ENCODE measurements around the gene COQ4.

Gene COQ4

GRCh38 chr9:128342971-128343680, 20.5 kb downstream of the COQ4 start:
- DNase-seq = no peak

- no peak for DNase-seq
These were observed 21.2 kb downstream of the COQ4 start for GRCh38 chr9:128343855-128344254.

- DNase-seq = no peak
These were observed 22.4 kb downstream of the COQ4 start for GRCh38 chr9:128344931-128345605.

- no peak for DNase-seq
These were observed 26.5 kb downstream of the COQ4 start for GRCh38 chr9:128349125-128349524.

DNA sequence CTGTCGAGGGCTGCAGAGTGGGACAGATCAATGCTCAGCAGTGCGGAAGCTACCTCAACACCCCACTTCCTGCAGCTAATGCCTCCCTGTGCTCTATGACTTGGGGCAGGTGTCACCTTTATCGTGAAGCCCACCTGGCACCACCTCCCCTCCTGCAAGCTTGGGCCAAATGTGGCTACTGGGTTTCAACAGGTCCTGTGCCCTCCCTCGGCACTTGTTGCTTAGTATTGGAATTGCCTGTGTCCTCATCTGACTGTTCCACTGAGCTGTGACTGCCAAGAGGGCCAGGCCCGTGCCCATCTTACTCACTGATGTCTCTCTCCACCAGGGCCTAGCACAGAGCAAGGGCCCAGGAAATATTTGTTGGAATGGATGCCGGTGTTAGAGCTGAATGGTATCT, 27.1 kb downstream of the COQ4 start:
- DNase-seq = no peak

GRCh38 chr9:128355451-128355850, 32.8 kb downstream of the COQ4 start:
- no peak for DNase-seq

GRCh38 chr9:128358090-128358489, 35.5 kb downstream of the COQ4 start:
- DNase-seq = no peak

DNA sequence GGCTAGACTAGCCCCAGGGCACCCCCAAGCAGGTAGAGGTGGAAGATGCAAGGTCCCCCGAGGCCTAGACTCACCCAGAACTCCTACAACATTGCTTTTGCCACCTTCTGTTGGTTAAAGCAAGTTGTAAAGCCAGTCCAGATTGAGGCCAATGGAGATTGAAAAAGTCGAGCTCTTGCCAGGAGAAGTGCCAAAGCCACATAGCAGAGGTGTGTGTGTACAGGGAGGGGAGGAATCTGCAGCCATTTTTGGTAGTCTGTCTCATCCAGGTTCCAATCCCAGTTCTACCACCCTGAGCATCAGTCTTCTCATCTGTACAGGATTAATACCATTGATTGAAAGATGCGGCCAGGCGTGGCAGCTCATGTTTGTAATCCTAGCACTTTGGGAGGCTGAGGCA, 36.2 kb downstream of the COQ4 start:
- no peak for DNase-seq

DNA sequence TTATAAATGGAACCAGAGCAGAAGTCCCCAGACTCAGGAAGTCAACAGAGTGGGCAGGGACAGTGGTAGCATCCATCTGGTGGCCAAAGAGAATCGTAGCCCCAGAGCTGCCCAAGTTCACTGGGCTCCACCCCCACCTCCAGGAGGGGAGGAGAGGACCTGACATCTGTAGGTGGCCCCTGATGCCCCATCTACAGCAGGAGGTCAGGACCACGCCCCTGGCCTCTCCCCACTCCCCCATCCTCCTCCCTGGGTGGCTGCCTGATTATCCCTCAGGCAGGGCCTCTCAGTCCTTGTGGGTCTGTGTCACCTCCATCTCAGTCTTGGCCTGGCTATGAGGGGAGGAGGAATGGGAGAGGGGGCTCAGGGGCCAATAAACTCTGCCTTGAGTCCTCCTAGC, 38.2 kb downstream of the COQ4 start:
- no peak for DNase-seq

- DNase-seq = no peak
These were observed 38.8 kb downstream of the COQ4 start for GRCh38 chr9:128361296-128361985.

DNA sequence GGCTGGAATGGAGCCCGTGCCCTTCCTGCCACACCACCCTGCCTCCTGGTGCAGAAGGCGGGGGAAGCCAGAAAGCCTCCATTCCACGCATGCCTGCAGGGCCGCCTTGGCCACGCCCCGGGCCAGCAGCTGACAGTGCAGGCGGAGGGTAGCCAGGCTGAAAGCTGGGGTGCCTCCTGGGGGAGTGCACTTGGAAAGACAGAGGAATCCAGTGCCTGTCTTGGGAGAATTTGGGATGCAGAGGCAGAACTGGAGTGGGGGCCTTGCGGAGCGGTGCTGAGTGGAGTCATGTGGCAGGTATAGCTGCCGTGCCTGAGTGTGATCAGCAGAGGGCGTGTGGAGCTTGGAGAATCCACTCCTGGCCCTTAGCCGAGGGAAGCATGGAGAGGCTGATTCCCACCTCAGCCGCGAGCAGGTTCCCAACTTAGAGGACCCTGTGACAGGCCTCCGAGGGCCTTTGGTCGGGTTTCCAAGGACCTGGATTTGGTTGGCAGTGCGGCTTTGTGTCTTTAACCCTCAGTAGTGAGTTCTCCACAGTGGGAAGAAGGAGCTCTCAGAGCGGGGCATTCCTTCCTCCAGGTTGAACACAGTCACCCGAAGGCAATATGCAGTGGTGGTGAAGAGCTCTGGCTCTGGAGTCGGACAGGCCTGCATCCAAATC, 39.5 kb downstream of the COQ4 start:
- DNase-seq = peak; percentile 59

DNA sequence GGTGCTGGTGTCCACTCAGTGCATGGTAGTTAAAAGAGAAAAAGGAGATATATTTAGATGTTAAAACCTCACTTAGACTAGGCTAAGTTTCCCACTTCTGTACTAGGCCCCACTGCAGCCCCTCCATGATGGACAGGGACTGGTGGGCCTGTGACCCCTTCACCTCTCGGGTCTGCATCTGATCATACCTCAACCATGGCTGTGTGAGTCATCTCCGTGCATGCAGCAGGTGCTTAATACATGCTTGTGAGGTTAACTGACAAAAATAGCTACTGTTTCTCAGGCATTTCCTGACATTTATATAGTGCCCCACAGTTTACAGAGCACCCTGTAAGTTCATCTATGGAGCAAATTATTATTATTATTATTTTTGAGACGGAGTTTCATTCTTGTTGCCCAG, 40.1 kb downstream of the COQ4 start:
- DNase-seq = no peak

- no peak for DNase-seq
These were observed 42.9 kb downstream of the COQ4 start for GRCh38 chr9:128365525-128365924.

GRCh38 chr9:128369024-128369706, 46.5 kb downstream of the COQ4 start:
- DNase-seq = no peak

DNA sequence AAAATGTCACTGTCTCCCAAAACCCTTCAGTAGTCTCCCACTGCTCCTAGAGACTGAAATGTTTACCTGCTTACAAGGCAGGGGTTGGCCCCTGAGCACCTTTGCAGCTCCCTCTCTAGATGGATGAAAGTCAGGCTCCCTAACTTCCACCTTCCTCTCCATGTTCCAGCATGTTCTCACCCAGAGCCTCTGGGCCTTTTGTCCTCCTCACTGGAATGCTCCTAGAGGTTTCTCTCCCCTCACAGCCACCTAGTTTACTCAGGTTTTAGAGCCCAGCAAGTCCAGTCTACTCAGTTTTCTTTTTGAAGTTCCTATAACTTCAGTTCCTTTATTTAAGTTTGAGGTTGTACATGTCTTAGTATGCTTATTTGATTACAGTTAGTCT, 47.7 kb downstream of the COQ4 start:
- no peak for DNase-seq

DNA sequence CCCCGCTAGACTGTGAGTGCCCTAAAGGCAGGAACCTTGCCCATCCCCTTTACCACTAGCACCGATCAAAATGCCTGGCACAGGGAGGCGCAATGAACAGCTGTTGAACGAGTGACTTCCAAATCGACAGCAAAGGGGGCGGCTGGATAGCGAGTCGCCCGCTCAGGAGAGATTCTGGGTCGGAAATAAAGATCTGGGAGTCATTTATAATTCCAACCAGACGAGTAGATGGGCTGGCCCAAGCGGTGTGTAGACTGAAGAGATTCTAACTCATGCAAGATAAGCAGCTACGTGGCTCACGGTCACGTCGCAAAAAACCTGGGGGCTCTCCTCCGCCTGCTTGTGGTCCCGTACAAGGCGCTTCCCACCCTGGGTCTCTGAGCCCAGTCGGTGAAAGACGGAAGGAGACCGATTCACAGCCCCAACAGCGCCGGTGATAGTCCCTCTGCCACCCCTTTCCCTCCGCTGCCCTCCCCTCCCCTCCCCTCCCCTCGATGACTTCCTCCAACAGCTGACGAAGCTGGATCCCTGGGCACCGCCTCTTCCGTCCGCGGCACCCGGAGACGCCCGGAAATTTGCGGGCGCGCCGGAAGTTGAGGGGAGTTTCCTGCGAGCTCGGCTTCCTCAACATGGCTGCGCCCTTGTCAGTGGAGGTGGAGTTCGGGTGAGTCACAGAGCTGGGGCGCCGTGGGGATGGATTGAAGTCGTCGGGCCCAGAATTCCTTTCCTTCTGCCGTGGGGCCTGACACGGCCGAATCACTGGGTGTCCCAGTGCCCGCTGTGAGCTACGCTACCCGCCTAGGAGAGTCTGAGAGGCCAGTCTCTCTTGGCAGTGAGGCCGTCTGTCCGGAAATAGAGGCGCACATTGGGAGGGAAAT, 48.4 kb downstream of the COQ4 start, which contains the start of gene URM1:
URM1 (plus strand) TSS at position 623 of the 878 bp plus-strand sequence; CDS start at position 630, 7 bp downstream.
- DNase-seq = peak; percentile 93

GRCh38 chr9:128371630-128372117, 49.0 kb downstream of the COQ4 start:
- no peak for DNase-seq

GRCh38 chr9:128372188-128372641, 49.6 kb downstream of the COQ4 start:
- DNase-seq = no peak

DNA sequence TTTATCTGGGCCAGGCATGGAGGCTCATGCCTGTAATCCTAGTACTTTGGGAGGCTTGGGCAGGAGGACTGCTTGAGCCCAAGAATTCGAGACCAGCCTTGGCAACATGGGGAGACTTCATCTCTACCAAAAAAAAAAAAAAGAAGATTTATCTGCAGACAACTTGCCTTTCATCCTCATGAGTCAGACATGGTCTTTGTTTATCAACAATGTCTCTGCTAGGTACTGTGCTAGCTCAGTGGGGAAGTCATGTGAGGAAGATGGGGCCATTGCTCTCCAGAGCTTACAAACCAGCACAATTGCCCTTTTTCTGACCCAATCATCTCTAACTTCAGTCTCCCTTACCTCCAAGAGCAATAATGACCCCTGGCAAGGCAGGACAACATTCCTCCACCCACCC, 50.1 kb downstream of the COQ4 start:
- no peak for DNase-seq

GRCh38 chr9:128374221-128374675, 51.6 kb downstream of the COQ4 start:
- DNase-seq = no peak

GRCh38 chr9:128375865-128376264, 53.2 kb downstream of the COQ4 start:
- no peak for DNase-seq

Measured in stimulated activated CD4-positive, alpha-beta T cell treated with anti-CD3 and anti-CD28 coated beads, Interleukin-12 subunit alpha, Interleukin-12 subunit beta, amount 100 ng/mL, for 4 hours (primary cell).